HepG2 (cell line): ENCODE measurements around the gene PLEKHN1. TPM values are rescaled to one million over a fixed set of nuclear protein-coding genes. Genes with fewer than 3 reads are reported as not detected.
A peak's percentile ranks its signal among the peaks of the same experiment; 100 is the strongest.
"Not testable (repeated sequence)": the region's sequence is repeated elsewhere in the genome, so short reads cannot be mapped to it uniquely, and the experiment has no call there.

Source experiments
- ATAC-seq: fragments of 200-7000 bp; cut with Tn5 transposase; 3 replicates; pipeline ENCODE4 v1.9.1; 2020; ENCODE audit warnings: mild to moderate bottlenecking, moderate library complexity
- BruUV-seq: library from RNA; stranded (reverse); fragments of 400-500 nt; replicated peaks from 2 replicates; lab custom pipeline; 2021; lab: Mats Ljungman, UMichigan
- CTCF ChIA-PET: fragments of 300-600 bp; formaldehyde crosslinking; extraction: SDS; loops from one replicate; lab custom pipeline; 2021; ENCODE audit warnings: low total read pairs, inconsistent platforms, low intra/inter-chr PET ratio; lab: Yijun Ruan, JAX
- POLR2A ChIA-PET: fragments of 350-600 bp; sonication (Branson Sonifier 250); formaldehyde crosslinking; loops from one replicate; lab custom pipeline; 2020; ENCODE audit warnings: antibody characterized with exemption, inconsistent platforms; lab: Yijun Ruan, JAX
- DNase-seq: peaks from one replicate; pipeline ENCODE4 v3.0.0-alpha.2; 2015; ENCODE audit warnings: low spot score
- FAIRE-seq: peaks from 3 replicates; lab custom pipeline; 2011; peaks lifted over from hg19 to GRCh38; lab: Jason Lieb, UNC
- H2AFZ ChIP-seq: one replicate; pipeline ENCODE4 v1.6.1; 2011; ENCODE audit warnings: low read length, inconsistent platforms
- H3K27ac ChIP-seq: fragments of 300-600 bp; 3 replicates; pipeline ENCODE4 v1.8.0; 2011; ENCODE audit warnings: mixed run types, mild to moderate bottlenecking, mixed read lengths, low read length, inconsistent platforms; ENCODE audit not compliant: insufficient read depth; ENCODE audit errors: extremely low read length
- H3K27me3 ChIP-seq, 2 experiments: fragments of 200-600 bp in 1 of 2; 2 replicates in 1 of 2; 3 replicates in 1 of 2; pipeline versions ENCODE4 v1.6.0 to v1.8.0; 2011; ENCODE audit warnings: low read length in 2 of 2, mild to moderate bottlenecking in 2 of 2, moderate library complexity in 2 of 2, inconsistent platforms in 1 of 2; ENCODE audit not compliant: insufficient read depth in 2 of 2, control insufficient read depth in 1 of 2
- H3K36me3 ChIP-seq, 2 experiments: fragments of 200-600 bp in 1 of 2; replicated peaks in 1 of 2; 2 replicates in 1 of 2; 3 replicates in 1 of 2; pipeline versions ENCODE4 v1.5.1 to v1.8.0; 2011; ENCODE audit warnings: low read length in 2 of 2, inconsistent platforms in 1 of 2; ENCODE audit not compliant: insufficient read depth in 2 of 2, control insufficient read depth in 1 of 2
- H3K4me1 ChIP-seq: 2 replicates; pipeline ENCODE4 v1.5.1; 2012; ENCODE audit warnings: low read length, inconsistent platforms; ENCODE audit not compliant: insufficient read depth
- H3K4me2 ChIP-seq: 2 replicates; pipeline ENCODE4 v1.6.0; 2011; ENCODE audit warnings: low read depth, low read length, inconsistent platforms
- H3K4me3 ChIP-seq, 3 experiments: fragments of 200-600 bp in 1 of 3; sonication (generic), shearing (Covaris generic) in 1 of 3; replicated peaks in 1 of 3; 2 replicates each; pipeline ENCODE4 v1.5.1; 2011 to 2016; ENCODE audit warnings: low read length in 3 of 3, inconsistent platforms in 2 of 3, low read depth in 2 of 3, mild to moderate bottlenecking in 2 of 3, control low read depth in 1 of 3, mixed read lengths in 1 of 3; ENCODE audit not compliant: insufficient read depth in 1 of 3
- H3K79me2 ChIP-seq: one replicate; pipeline ENCODE4 v1.6.1; 2011; ENCODE audit warnings: low read length, inconsistent platforms; ENCODE audit not compliant: insufficient read depth
- H3K9ac ChIP-seq: 2 replicates; pipeline ENCODE4 v1.6.0; 2011; ENCODE audit warnings: mild to moderate bottlenecking, low read depth, low read length, inconsistent platforms; ENCODE audit not compliant: insufficient read depth
- H3K9me3 ChIP-seq: 2 replicates; pipeline ENCODE4 v1.5.1; 2012; ENCODE audit warnings: mild to moderate bottlenecking, low read length
- H4K20me1 ChIP-seq: 2 replicates; pipeline ENCODE4 v1.6.0; 2011; ENCODE audit warnings: inconsistent platforms, mild to moderate bottlenecking, low read length, moderate library complexity; ENCODE audit not compliant: insufficient read depth
- IRF2 ChIP-seq: IDR thresholded peaks from 2 replicates; pipeline ENCODE4 v1.6.1; 2018; ENCODE audit warnings: missing genetic modification reagents, missing compliant biosample characterization
- KAT8 ChIP-seq: IDR thresholded peaks from 2 replicates; pipeline ENCODE4 v1.6.1; 2016; ENCODE audit warnings: missing genetic modification reagents, missing compliant biosample characterization
- POLR2AphosphoS5 ChIP-seq: IDR thresholded peaks from 2 replicates; pipeline ENCODE4 v1.6.1; 2012; ENCODE audit warnings: low read depth, low read length
- POLR2G ChIP-seq: fragments of 200-400 bp; formaldehyde crosslinking; IDR thresholded peaks from 2 replicates; pipeline ENCODE4 v1.6.1; 2018; ENCODE audit warnings: mild to moderate bottlenecking, low read depth, low read length, moderate library complexity
- TAF1 ChIP-seq: sonication (generic); formaldehyde crosslinking; IDR thresholded peaks from 2 replicates; pipeline ENCODE4 v1.4.0; 2020; ENCODE audit warnings: missing genetic modification reagents
- ZBTB38 ChIP-seq: sonication (generic); formaldehyde crosslinking; IDR thresholded peaks from 2 replicates; pipeline ENCODE4 v1.5.1; 2020; ENCODE audit warnings: mild to moderate bottlenecking, missing genetic modification reagents
- ZMYM4 ChIP-seq: sonication (generic); formaldehyde crosslinking; IDR thresholded peaks from 2 replicates; pipeline ENCODE4 v1.8.1; 2023; ENCODE audit warnings: mild to moderate bottlenecking, missing genetic modification reagents
- WGBS: methylation state at CpG from one replicate; pipeline ENCODE4 v1.1.6; 2017; ENCODE audit warnings: low lambda C conversion rate; 5-methylcytosine and 5-hydroxymethylcytosine counted together
- in situ Hi-C: cut with HindIII; loops from 2 replicates; pipeline ENCODE4 v1.10.0; 2017; ENCODE audit warnings: low pct_unique_long_range_greater_than_20kb; ENCODE audit not compliant: extremely low pct_ligation_motif_present
- intact Hi-C: fragments of 100-400 bp; cut with micrococcal nuclease; formaldehyde crosslinking; loops from one replicate; pipeline ENCODE4 v1.10.0; 2022; ENCODE audit not compliant: unreplicated experiment
- polyA plus RNA-seq, 8 experiments: library from polyadenylated mRNA; depleted of rRNA in 3 of 8; stranded (reverse) in 7 of 8; unstranded in 1 of 8; fragments of >200 nt; fragmentation: Illumina TruSeq in 4 of 8; extraction: Trizol in 4 of 8; gene quantifications; 2 replicates each; pipeline versions ENCODE4 v1.2.1 to v1.2.3, GENCODE V29; 2011 to 2016; ENCODE audit warnings: low read depth in 4 of 8, missing spikeins in 1 of 8, mixed read lengths in 1 of 8; ENCODE audit not compliant: insufficient read depth in 1 of 8
- total RNA-seq, 5 experiments: library from RNA; depleted of rRNA; stranded (reverse); fragments of >200 nt; fragmentation: Illumina TruSeq; extraction: Trizol; gene quantifications; 2 replicates each; pipeline ENCODE4 v1.2.3, GENCODE V29; 2016; ENCODE audit warnings: low read depth in 1 of 5

The PLEKHN1 gene
- total and polyA plus RNA-seq, 2 of the 13 experiments (the other 11 are each of a cell fraction or from before 2014, with no cell fraction given): 0.42 to 0.58 TPM

DNA sequence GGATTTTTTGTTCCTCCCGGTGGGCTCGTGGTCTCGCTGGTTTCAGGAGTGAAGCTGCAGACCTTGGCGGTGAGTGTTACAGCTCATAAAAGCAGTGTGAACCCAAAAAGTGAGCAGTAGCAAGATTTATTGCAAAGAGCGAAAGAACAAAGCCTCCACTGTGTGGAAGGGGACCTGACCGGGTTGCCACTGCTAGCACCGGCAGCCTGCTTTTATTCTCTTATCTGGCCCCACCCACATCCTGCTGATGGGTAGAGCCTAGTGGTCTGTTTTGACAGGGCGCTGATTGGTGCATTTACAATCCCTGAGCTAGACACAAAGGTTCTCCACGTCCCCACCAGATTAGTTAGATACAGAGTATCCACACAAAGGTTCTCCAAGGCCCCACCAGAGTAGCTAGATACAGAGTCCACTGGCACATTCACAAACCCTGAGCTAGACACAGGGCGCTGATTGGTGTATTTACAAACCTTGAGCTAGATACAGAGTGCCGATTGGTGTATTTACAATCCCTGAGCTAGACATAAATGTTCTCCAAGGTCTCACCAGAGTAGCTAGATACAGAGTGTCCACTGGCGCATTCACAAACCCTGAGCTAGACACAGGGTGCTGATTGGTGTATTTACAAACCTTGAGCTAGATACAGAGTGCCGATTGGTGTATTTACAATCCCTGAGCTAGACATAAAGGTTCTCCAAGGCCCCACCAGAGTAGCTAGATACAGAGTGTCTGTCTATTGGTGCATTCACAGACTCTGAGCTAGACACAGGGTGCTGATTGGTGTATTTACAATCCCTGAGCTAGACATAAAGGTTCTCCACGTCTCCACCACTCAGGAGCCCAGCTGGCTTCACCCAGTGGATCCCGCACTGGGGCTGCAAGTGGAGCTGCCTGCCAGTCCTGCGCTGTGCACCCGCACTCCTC is 51.4 kb downstream of the PLEKHN1 start (continued):
- TF ChIP-seq IRF2 (CRISPR knock-in tag) (0 out of 2 replicates have a peak, but pooled peaks have one; percentile 22), TAF1 (peak; percentile 27; the same call in 1 of the 2 replicates), ZMYM4 (CRISPR knock-in tag) (peak; percentile 78), POLR2G (peak; percentile 72), KAT8 (0 out of 2 replicates have a peak, but pooled peaks have one; percentile 29), POLR2AphosphoS5 (peak; percentile 65)

DNA sequence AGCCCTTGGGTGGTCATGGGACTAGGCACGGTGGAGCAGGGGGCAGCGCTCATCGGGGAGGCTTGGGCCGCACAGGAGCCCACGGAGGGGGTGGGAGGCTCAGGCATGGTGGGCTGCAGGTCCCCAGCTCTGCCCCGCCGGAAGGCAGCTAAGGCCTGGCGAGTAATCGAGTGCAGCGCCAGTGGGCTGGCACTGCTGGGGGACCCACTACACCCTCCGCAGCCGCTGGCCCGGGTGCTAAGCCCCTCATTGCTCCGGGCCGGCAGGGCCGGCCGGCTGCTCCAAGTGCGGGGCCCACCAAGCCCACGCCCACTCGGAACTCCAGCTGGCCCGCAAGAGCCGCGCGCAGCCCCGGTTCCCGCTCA is 52.0 kb downstream of the PLEKHN1 start:
- 0 out of 2 replicates have a peak, but pooled peaks have one; percentile 43 for TF ChIP-seq ZBTB38 (CRISPR knock-in tag)
- TF ChIP-seq, all 625 proteins: peak for 1; not testable (repeated sequence) for 624
- H3K36me3 ChIP-seq, in situ Hi-C loops, H3K9ac ChIP-seq, H3K9me3 ChIP-seq, ATAC-seq, CTCF ChIA-PET, FAIRE-seq, H2AFZ ChIP-seq, intact Hi-C loops, H3K27me3 ChIP-seq, DNase-seq, H3K4me2 ChIP-seq, BruUV-seq, H3K4me3 ChIP-seq: not testable (repeated sequence)
- Histone ChIP-seq H3K79me2 (peaks cover 13% of the 10 kb centered on the region), H3K27ac (peak overlapping the region; percentile 43), H4K20me1 (peaks cover 20% of the 10 kb centered on the region; the same call in 1 of the 2 replicates), H3K4me1 (peaks cover 78% of the 10 kb centered on the region)
- POLR2A ChIA-PET: interaction anchor here (1.0 to 5.9 kb wide), 6 partner anchors 12 to 52 kb away, joined by 3 to 61 read pairs (median 6); partner anchors contain the start of genes HES4 and PLEKHN1
- 100% methylated on average over 1 of the region's 26 CpGs for WGBS
